Fibroblast of pulmonary artery (primary cell): ENCODE data around the gene PTCD3.
A peak's percentile ranks its signal among the peaks of the same experiment; 100 is the strongest.

Source experiments
- DNase-seq: peaks from one replicate; pipeline ENCODE4 v3.0.0-alpha.2; 2010; ENCODE audit warnings: low read depth
- H3K4me3 ChIP-seq: replicated peaks from 2 replicates; pipeline ENCODE4 v1.5.1; 2011; ENCODE audit warnings: low read depth, mild to moderate bottlenecking, control low read depth, low read length, moderate library complexity
- TF ChIP-seq, protein P1 (sequence below): IDR thresholded peaks from 2 replicates; pipeline ENCODE4 v1.5.1; 2011; ENCODE audit warnings: mild to moderate bottlenecking, control low read depth, low read length, inconsistent platforms; ENCODE audit errors: missing control alignments

PTCD3 gene

DNA sequence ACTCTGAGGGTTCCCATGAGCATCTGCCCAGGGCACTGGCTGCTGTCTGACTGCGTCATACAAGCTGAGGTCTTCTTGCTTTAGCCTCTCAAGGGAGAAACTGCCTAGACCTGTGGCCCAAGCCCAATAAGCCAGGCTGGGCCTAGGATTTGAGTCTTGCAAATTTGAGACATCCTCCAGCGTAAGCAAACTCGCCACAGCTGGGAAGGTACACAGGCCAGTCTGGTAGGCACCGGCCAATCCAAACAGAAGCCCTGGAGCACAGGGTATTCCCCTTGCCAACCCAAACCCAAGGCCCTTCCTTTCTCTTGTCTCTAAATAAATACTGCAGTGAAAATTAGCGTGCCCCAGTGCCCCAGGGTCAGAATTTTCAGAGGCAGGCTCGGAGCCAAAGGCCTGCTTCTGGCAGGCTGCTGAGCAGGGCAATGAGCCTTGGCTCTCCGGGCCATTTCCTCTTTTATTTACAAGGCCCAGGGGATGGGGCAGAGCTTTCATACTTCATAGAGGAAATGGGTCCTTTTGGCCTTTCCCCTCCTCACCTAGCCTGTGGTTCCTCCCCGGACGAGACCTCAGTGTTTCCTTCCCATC lies 33.7 kb upstream of the PTCD3 start:
- TF ChIP-seq, protein P1, sequence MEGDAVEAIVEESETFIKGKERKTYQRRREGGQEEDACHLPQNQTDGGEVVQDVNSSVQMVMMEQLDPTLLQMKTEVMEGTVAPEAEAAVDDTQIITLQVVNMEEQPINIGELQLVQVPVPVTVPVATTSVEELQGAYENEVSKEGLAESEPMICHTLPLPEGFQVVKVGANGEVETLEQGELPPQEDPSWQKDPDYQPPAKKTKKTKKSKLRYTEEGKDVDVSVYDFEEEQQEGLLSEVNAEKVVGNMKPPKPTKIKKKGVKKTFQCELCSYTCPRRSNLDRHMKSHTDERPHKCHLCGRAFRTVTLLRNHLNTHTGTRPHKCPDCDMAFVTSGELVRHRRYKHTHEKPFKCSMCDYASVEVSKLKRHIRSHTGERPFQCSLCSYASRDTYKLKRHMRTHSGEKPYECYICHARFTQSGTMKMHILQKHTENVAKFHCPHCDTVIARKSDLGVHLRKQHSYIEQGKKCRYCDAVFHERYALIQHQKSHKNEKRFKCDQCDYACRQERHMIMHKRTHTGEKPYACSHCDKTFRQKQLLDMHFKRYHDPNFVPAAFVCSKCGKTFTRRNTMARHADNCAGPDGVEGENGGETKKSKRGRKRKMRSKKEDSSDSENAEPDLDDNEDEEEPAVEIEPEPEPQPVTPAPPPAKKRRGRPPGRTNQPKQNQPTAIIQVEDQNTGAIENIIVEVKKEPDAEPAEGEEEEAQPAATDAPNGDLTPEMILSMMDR: no peak
- DNase-seq: peak; percentile 39
- H3K4me3 ChIP-seq: no peak overlapping the region

DNA sequence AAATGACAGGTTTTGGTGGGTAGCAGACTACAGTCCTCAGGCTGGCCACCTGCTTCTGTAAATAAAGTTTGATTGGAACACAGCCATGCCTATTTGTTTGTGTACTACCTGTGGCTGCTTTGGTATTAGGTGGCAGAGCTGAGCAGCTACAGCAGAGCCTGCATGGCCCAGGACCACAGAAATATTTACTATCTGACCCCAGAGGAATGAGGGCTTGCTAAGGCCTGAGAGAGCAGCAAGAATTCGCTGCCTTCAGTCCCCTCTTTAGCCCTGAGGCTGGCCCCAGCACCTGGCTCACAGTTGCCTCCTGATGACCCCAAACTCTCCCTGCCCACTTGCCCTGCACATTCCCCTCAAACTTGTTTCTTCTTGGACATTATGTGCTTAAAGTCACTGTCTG lies 32.8 kb upstream of the PTCD3 start:
- TF ChIP-seq, protein P1: no peak
- H3K4me3 ChIP-seq: no peak overlapping the region
- DNase-seq: no peak

DNA sequence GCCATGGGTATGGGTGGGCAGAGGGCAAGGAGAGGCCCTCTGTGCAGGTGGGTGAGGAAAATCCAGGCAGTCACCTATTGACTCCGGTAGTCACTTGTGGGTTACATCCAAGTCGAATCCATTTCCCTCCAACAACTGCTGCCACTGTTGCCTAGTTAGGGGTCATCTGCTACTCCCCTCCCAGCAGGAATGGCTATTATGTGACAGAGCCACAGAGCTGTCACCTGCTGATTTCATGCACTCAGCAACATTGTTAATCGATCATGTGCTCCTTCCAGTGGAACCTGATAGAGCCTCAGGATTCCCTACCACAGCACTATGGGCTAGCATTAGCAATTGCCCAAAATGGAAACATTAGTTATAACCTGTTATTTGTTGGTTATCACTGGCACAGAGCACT lies 31.8 kb upstream of the PTCD3 start:
- no peak overlapping the region for H3K4me3 ChIP-seq
- no peak for DNase-seq
- TF ChIP-seq, protein P1: no peak

DNA sequence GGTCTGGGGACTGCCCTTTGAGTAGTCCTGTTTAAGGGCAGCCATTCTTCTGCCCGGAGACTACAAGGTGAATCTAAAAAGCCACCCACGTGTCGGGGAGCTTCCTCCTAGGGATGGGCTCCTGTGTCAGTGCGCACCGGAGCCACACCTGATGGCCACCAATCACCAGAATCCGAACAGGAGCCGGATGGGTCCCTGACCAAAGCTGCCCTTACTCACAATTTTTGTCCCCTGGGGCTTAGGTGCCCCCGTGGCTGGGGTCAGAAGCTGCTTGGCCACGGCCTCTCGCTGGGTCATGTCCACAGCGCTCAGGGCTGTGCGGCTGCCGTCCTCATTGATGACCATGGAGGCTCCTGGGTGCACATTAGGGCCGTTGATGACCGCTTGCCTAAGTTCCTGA lies 31.2 kb upstream of the PTCD3 start:
- DNase-seq: no peak
- no peak overlapping the region for H3K4me3 ChIP-seq
- TF ChIP-seq, protein P1: no peak

DNA sequence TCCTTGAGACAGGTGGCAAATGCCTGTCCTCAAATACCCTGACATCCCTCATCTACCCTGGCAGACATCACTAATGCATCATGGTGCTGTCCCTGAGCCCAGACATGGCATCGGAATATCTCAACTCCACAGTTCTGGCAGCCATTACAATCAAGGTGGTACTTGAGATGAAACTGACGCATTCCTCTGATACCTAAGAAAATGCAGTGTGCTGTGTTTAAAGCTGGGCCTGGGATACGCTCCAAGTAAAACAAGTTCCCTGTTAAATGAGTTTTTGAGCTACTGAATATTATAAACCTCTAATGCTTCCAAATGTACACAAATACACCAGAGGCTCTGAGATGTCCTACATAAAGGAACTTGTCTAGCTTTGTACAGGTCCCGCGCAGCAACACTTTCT lies 30.1 kb upstream of the PTCD3 start:
- DNase-seq: no peak
- no peak overlapping the region for H3K4me3 ChIP-seq
- TF ChIP-seq, protein P1: no peak

DNA sequence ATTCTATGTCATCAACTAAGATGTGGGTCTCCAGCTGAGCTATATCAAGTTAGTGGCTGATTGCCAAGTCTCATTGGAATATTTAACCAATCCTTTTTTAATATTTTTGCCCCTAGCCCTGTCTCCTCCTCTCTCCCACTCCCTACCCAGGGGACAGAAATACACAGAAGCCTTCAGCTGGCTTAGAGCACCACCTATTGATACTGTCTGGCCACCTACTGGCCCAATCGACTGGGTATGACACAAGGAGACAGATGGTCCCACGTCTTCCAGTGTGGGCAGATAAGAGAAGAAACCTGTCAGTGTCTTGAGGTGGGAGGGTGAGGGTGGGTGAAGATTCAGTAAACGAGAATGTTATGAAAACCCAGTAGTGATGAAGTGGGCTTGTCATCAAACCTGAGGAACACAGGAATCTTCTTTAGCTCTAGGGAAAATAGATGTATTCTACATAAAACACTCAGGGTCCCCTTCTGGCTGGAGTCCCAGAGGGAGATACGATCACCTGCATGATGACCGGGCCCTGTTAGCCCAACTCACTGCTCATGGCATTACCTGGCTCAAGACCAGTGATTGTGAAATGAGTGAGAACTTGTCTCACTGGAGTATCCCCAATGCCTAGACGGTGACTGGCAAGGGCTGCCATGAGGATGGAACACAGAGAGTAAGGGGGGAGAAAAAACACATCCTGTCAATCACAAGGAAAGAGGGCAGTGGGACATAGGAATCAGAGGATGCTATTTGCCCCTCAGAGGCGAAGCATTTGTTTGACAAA lies 27.1 kb upstream of the PTCD3 start:
- no peak overlapping the region for H3K4me3 ChIP-seq
- peak; percentile 80 for DNase-seq
- TF ChIP-seq, protein P1: peak; percentile 87
